Smooth muscle cell (in vitro differentiated cells): ENCODE data around the gene TMEFF1. TPM values are rescaled to one million over a fixed set of nuclear protein-coding genes. Genes with fewer than 3 reads are reported as not detected.
A peak's percentile ranks its signal among the peaks of the same experiment; 100 is the strongest.

Experiments used
- DNase-seq: peaks from one replicate; lab custom pipeline; 2025; ENCODE audit not compliant: unreplicated experiment; lab: John Stamatoyannopoulos, UW
- H2AFZ ChIP-seq: fragments of 200-600 bp; sonication (generic); 2 replicates; pipeline ENCODE4 v1.6.0; 2016; ENCODE audit warnings: antibody characterized with exemption, low read depth, mild to moderate bottlenecking
- H3F3A ChIP-seq: fragments of 200-600 bp; sonication (generic); 2 replicates; pipeline ENCODE4 v1.6.0; 2017; ENCODE audit warnings: antibody characterized with exemption, low read depth
- H3K27ac ChIP-seq: fragments of 200-600 bp; sonication (generic); 2 replicates; pipeline ENCODE4 v1.5.1; 2016; ENCODE audit warnings: low read depth, mild to moderate bottlenecking
- H3K27me3 ChIP-seq: fragments of 200-600 bp; sonication (generic); 2 replicates; pipeline ENCODE4 v1.6.1; 2016; ENCODE audit warnings: low read depth, mild to moderate bottlenecking
- H3K36me3 ChIP-seq: fragments of 200-600 bp; sonication (generic); 2 replicates; pipeline ENCODE4 v1.5.1; 2016; ENCODE audit warnings: low read depth
- H3K4me1 ChIP-seq: fragments of 200-600 bp; sonication (generic); 2 replicates; pipeline ENCODE4 v1.5.1; 2016; ENCODE audit warnings: low read depth
- H3K4me2 ChIP-seq: fragments of 200-600 bp; sonication (generic); 2 replicates; pipeline ENCODE4 v1.6.0; 2016; ENCODE audit warnings: mild to moderate bottlenecking
- H3K4me3 ChIP-seq: fragments of 200-600 bp; sonication (generic); 2 replicates; pipeline ENCODE4 v1.5.1; 2016; ENCODE audit warnings: mild to moderate bottlenecking
- H3K79me2 ChIP-seq: fragments of 200-600 bp; sonication (generic); 2 replicates; pipeline ENCODE4 v1.6.0; 2016; ENCODE audit warnings: low read depth, mild to moderate bottlenecking
- H3K9ac ChIP-seq: fragments of 200-600 bp; sonication (generic); 2 replicates; pipeline ENCODE4 v1.6.0; 2016; ENCODE audit warnings: low read depth
- H3K9me3 ChIP-seq: fragments of 200-600 bp; sonication (generic); replicated peaks from 2 replicates; pipeline ENCODE4 v1.5.1; 2016; ENCODE audit warnings: low read depth
- H4K20me1 ChIP-seq: fragments of 200-600 bp; sonication (generic); 2 replicates; pipeline ENCODE4 v1.6.0; 2016; ENCODE audit warnings: low read depth
- CTCF ChIP-seq: fragments of 200-600 bp; sonication (generic); IDR thresholded peaks from 2 replicates; pipeline ENCODE4 v1.5.1; 2017; ENCODE audit warnings: borderline replicate concordance, mild to moderate bottlenecking, antibody characterized with exemption; ENCODE audit not compliant: insufficient read depth, poor library complexity, severe bottlenecking
- WGBS: methylation state at CpG from one replicate; pipeline ENCODE4 v1.1.7; 2016; ENCODE audit warnings: low lambda C conversion rate; 5-methylcytosine and 5-hydroxymethylcytosine counted together
- polyA plus RNA-seq: library from polyadenylated mRNA; unstranded; fragments of >200 nt; fragmentation: Nextera tagmentation; extraction: Ambion mirVana; gene quantifications from 2 replicates; pipeline ENCODE4 v1.2.1, GENCODE V29; 2016
- total RNA-seq: library from RNA; depleted of rRNA; stranded (reverse); fragments of >200 nt; gene quantifications from 2 replicates; pipeline ENCODE4 v1.2.3, GENCODE V29; 2014

The TMEFF1 gene, protein sequence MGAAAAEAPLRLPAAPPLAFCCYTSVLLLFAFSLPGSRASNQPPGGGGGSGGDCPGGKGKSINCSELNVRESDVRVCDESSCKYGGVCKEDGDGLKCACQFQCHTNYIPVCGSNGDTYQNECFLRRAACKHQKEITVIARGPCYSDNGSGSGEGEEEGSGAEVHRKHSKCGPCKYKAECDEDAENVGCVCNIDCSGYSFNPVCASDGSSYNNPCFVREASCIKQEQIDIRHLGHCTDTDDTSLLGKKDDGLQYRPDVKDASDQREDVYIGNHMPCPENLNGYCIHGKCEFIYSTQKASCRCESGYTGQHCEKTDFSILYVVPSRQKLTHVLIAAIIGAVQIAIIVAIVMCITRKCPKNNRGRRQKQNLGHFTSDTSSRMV
- total RNA-seq, result 1.7 TPM in 1 of 2 replicates, not detected in the other
- 1.8 and 2.1 TPM in 2 replicates for polyA plus RNA-seq

DNA sequence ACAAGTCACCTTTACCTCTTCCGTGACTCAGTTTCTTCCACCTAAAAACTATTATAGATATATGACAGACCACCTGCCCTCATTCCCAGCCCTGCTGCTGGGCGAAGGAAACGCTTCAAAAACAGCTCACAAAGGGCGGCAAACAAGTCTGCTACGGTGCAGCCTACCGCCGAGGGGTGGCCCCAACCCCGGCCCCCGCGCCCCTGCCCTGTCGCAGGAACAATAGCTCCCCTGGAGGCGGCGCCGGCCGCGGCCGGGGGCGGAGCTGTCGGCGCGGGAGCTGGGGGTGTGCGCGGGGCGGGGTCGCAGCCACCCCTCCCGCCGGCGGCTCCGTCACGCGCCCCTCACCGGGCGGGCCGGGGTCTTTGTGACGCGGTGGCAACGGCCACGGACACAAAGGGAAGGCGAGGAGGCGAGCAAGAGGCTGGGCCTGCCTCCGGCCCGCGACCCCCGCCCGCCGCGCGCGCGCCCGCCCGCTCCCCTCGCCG, at the start of gene TMEFF1:
Gene TMEFF1 (plus strand): TSS at position 362 of the 488 bp plus-strand sequence. CDS start 396 bp downstream, outside the sequence.
- Histone ChIP-seq H3K4me3 (peak within 1 kb of the TSS; percentile 71), H3K27me3 (no peaks in the 10 kb centered on the region), H3K79me2 (no peaks in the 10 kb centered on the region), H3K27ac (no peak within 1 kb of the TSS), H3F3A (no peaks in the 10 kb centered on the region), H2AFZ (peak within 1 kb of the TSS; percentile 88), H3K9me3 (no peaks in the 10 kb centered on the region), H3K9ac (peak within 1 kb of the TSS; percentile 32), H3K4me2 (peak within 1 kb of the TSS; percentile 93), H3K4me1 (peaks cover 6% of the 10 kb centered on the region), H4K20me1 (no peaks in the 10 kb centered on the region), H3K36me3 (no peaks in the 10 kb centered on the region)
- DNase-seq, result no peak
- WGBS, result 6% methylated on average over 5 of the region's 54 CpGs
- TF ChIP-seq CTCF, result peak; percentile 21

- Histone ChIP-seq H3K27me3 (no peaks in the 10 kb centered on the region), H3F3A (peaks cover 20% of the 10 kb centered on the region), H3K79me2 (peaks cover 23% of the 10 kb centered on the region), H3K27ac (peak overlapping the region; percentile 99), H3K36me3 (no peaks in the 10 kb centered on the region), H3K4me3 (peak overlapping the region; percentile 60), H3K9me3 (no peaks in the 10 kb centered on the region), H3K9ac (peak overlapping the region; percentile 90), H3K4me2 (peak overlapping the region; percentile 87), H4K20me1 (no peaks in the 10 kb centered on the region), H3K4me1 (peaks cover 30% of the 10 kb centered on the region), H2AFZ (peak overlapping the region; percentile 32)
- no peak for TF ChIP-seq CTCF
- no peak for DNase-seq
- WGBS, result 56% methylated on average over 1 of the region's 1 CpG
These were observed 47.2 kb upstream of the TMEFF1 start for GRCh38 chr9:100425758-100426157.

- Histone ChIP-seq H3K27me3 (no peaks in the 10 kb centered on the region), H3K4me2 (peak overlapping the region; percentile 87), H3F3A (peaks cover 20% of the 10 kb centered on the region), H3K79me2 (peaks cover 27% of the 10 kb centered on the region), H3K4me1 (peaks cover 30% of the 10 kb centered on the region), H3K27ac (peak overlapping the region; percentile 99), H3K4me3 (peak overlapping the region; percentile 60), H3K9ac (peak overlapping the region; percentile 90), H3K36me3 (no peaks in the 10 kb centered on the region), H3K9me3 (no peaks in the 10 kb centered on the region), H2AFZ (peak overlapping the region; percentile 32), H4K20me1 (no peaks in the 10 kb centered on the region)
- WGBS, result 35% methylated on average over 7 of the region's 7 CpGs
- no peak for TF ChIP-seq CTCF
- DNase-seq, result no peak
These were observed 46.8 kb upstream of the TMEFF1 start for GRCh38 chr9:100426189-100426529.
